HepG2 (cell line): ENCODE data around the gene DOK4. TPM values are rescaled to one million over a fixed set of nuclear protein-coding genes. Genes with fewer than 3 reads are reported as not detected.

Source experiments
- ATAC-seq: fragments of 200-7000 bp; cut with Tn5 transposase; 3 replicates; pipeline ENCODE4 v1.9.1; 2020; ENCODE audit warnings: mild to moderate bottlenecking, moderate library complexity
- BruUV-seq: library from RNA; stranded (reverse); fragments of 400-500 nt; replicated peaks from 2 replicates; lab custom pipeline; 2021; lab: Mats Ljungman, UMichigan
- CTCF ChIA-PET: fragments of 300-600 bp; formaldehyde crosslinking; extraction: SDS; loops from one replicate; lab custom pipeline; 2021; ENCODE audit warnings: low total read pairs, inconsistent platforms, low intra/inter-chr PET ratio; lab: Yijun Ruan, JAX
- POLR2A ChIA-PET: fragments of 350-600 bp; sonication (Branson Sonifier 250); formaldehyde crosslinking; loops from one replicate; lab custom pipeline; 2020; ENCODE audit warnings: antibody characterized with exemption, inconsistent platforms; lab: Yijun Ruan, JAX
- DNase-seq: peaks from one replicate; pipeline ENCODE4 v3.0.0-alpha.2; 2015; ENCODE audit warnings: low spot score
- FAIRE-seq: peaks from 3 replicates; lab custom pipeline; 2011; peaks lifted over from hg19 to GRCh38; lab: Jason Lieb, UNC
- H2AFZ ChIP-seq: one replicate; pipeline ENCODE4 v1.6.1; 2011; ENCODE audit warnings: low read length, inconsistent platforms
- H3K27ac ChIP-seq: fragments of 300-600 bp; 3 replicates; pipeline ENCODE4 v1.8.0; 2011; ENCODE audit warnings: mixed run types, mild to moderate bottlenecking, mixed read lengths, low read length, inconsistent platforms; ENCODE audit not compliant: insufficient read depth; ENCODE audit errors: extremely low read length
- H3K27me3 ChIP-seq, 2 experiments: fragments of 200-600 bp in 1 of 2; 2 replicates in 1 of 2; 3 replicates in 1 of 2; pipeline versions ENCODE4 v1.6.0 to v1.8.0; 2011; ENCODE audit warnings: low read length in 2 of 2, mild to moderate bottlenecking in 2 of 2, moderate library complexity in 2 of 2, inconsistent platforms in 1 of 2; ENCODE audit not compliant: insufficient read depth in 2 of 2, control insufficient read depth in 1 of 2
- H3K36me3 ChIP-seq, 2 experiments: fragments of 200-600 bp in 1 of 2; replicated peaks in 1 of 2; 2 replicates in 1 of 2; 3 replicates in 1 of 2; pipeline versions ENCODE4 v1.5.1 to v1.8.0; 2011; ENCODE audit warnings: low read length in 2 of 2, inconsistent platforms in 1 of 2; ENCODE audit not compliant: insufficient read depth in 2 of 2, control insufficient read depth in 1 of 2
- H3K4me1 ChIP-seq: 2 replicates; pipeline ENCODE4 v1.5.1; 2012; ENCODE audit warnings: low read length, inconsistent platforms; ENCODE audit not compliant: insufficient read depth
- H3K4me2 ChIP-seq: 2 replicates; pipeline ENCODE4 v1.6.0; 2011; ENCODE audit warnings: low read depth, low read length, inconsistent platforms
- H3K4me3 ChIP-seq, 3 experiments: fragments of 200-600 bp in 1 of 3; sonication (generic), shearing (Covaris generic) in 1 of 3; replicated peaks in 1 of 3; 2 replicates each; pipeline ENCODE4 v1.5.1; 2011 to 2016; ENCODE audit warnings: low read length in 3 of 3, inconsistent platforms in 2 of 3, low read depth in 2 of 3, mild to moderate bottlenecking in 2 of 3, control low read depth in 1 of 3, mixed read lengths in 1 of 3; ENCODE audit not compliant: insufficient read depth in 1 of 3
- H3K79me2 ChIP-seq: one replicate; pipeline ENCODE4 v1.6.1; 2011; ENCODE audit warnings: low read length, inconsistent platforms; ENCODE audit not compliant: insufficient read depth
- H3K9ac ChIP-seq: 2 replicates; pipeline ENCODE4 v1.6.0; 2011; ENCODE audit warnings: mild to moderate bottlenecking, low read depth, low read length, inconsistent platforms; ENCODE audit not compliant: insufficient read depth
- H3K9me3 ChIP-seq: 2 replicates; pipeline ENCODE4 v1.5.1; 2012; ENCODE audit warnings: mild to moderate bottlenecking, low read length
- H4K20me1 ChIP-seq: 2 replicates; pipeline ENCODE4 v1.6.0; 2011; ENCODE audit warnings: inconsistent platforms, mild to moderate bottlenecking, low read length, moderate library complexity; ENCODE audit not compliant: insufficient read depth
- AKAP8 ChIP-seq: sonication (generic); formaldehyde crosslinking; IDR thresholded peaks from 2 replicates; pipeline ENCODE4 v1.5.1; 2020; ENCODE audit warnings: mild to moderate bottlenecking, missing genetic modification reagents
- ESRRA ChIP-seq: sonication (generic); formaldehyde crosslinking; IDR thresholded peaks from 2 replicates; pipeline ENCODE4 v1.5.1; 2020; ENCODE audit warnings: mild to moderate bottlenecking, low read depth, missing genetic modification reagents
- HOXA5 ChIP-seq: sonication (generic); formaldehyde crosslinking; IDR thresholded peaks from 2 replicates; pipeline ENCODE4 v1.4.0; 2020; ENCODE audit warnings: missing genetic modification reagents
- KLF11 ChIP-seq: IDR thresholded peaks from 2 replicates; pipeline ENCODE4 v1.6.1; 2016; ENCODE audit warnings: missing compliant biosample characterization
- MIER3 ChIP-seq: IDR thresholded peaks from 2 replicates; pipeline ENCODE4 v1.6.1; 2016; ENCODE audit warnings: missing compliant biosample characterization, borderline replicate concordance
- NPAS2 ChIP-seq: sonication (generic); formaldehyde crosslinking; IDR thresholded peaks from 2 replicates; pipeline ENCODE4 v1.8.0; 2022; ENCODE audit warnings: mild to moderate bottlenecking, missing genetic modification reagents, borderline replicate concordance
- SNAI1 ChIP-seq: sonication (generic); formaldehyde crosslinking; IDR thresholded peaks from 2 replicates; pipeline ENCODE4 v1.5.0; 2020; ENCODE audit warnings: mild to moderate bottlenecking, missing genetic modification reagents, borderline replicate concordance
- ZNF101 ChIP-seq: sonication (generic); formaldehyde crosslinking; IDR thresholded peaks from 2 replicates; pipeline ENCODE4 v1.4.0; 2020; ENCODE audit warnings: mild to moderate bottlenecking, low read depth, missing genetic modification reagents, borderline replicate concordance
- ZNF121 ChIP-seq: sonication (generic); formaldehyde crosslinking; IDR thresholded peaks from 2 replicates; pipeline ENCODE4 v1.5.0; 2020; ENCODE audit warnings: mild to moderate bottlenecking, missing genetic modification reagents
- ZNF33A ChIP-seq: sonication (generic); formaldehyde crosslinking; IDR thresholded peaks from 2 replicates; pipeline ENCODE4 v1.5.1; 2020; ENCODE audit warnings: missing genetic modification reagents, mild to moderate bottlenecking, moderate library complexity, borderline replicate concordance
- ZNF577 ChIP-seq: sonication (generic); formaldehyde crosslinking; IDR thresholded peaks from 2 replicates; pipeline ENCODE4 v1.4.0; 2020; ENCODE audit warnings: mild to moderate bottlenecking, low read depth, missing genetic modification reagents, borderline replicate concordance
- ZNF768 ChIP-seq: sonication (generic); formaldehyde crosslinking; IDR thresholded peaks from 2 replicates; pipeline ENCODE4 v1.4.0; 2020; ENCODE audit warnings: missing genetic modification reagents
- ZNF883 ChIP-seq: sonication (generic); formaldehyde crosslinking; IDR thresholded peaks from 2 replicates; pipeline ENCODE4 v1.5.1; 2020; ENCODE audit warnings: mild to moderate bottlenecking, missing genetic modification reagents; ENCODE audit errors: not compliant biosample characterization
- WGBS: methylation state at CpG from one replicate; pipeline ENCODE4 v1.1.6; 2017; ENCODE audit warnings: low lambda C conversion rate; 5-methylcytosine and 5-hydroxymethylcytosine counted together
- in situ Hi-C: cut with HindIII; loops from 2 replicates; pipeline ENCODE4 v1.10.0; 2017; ENCODE audit warnings: low pct_unique_long_range_greater_than_20kb; ENCODE audit not compliant: extremely low pct_ligation_motif_present
- intact Hi-C: fragments of 100-400 bp; cut with micrococcal nuclease; formaldehyde crosslinking; loops from one replicate; pipeline ENCODE4 v1.10.0; 2022; ENCODE audit not compliant: unreplicated experiment
- polyA plus RNA-seq, 8 experiments: library from polyadenylated mRNA; depleted of rRNA in 3 of 8; stranded (reverse) in 7 of 8; unstranded in 1 of 8; fragments of >200 nt; fragmentation: Illumina TruSeq in 4 of 8; extraction: Trizol in 4 of 8; gene quantifications; 2 replicates each; pipeline versions ENCODE4 v1.2.1 to v1.2.3, GENCODE V29; 2011 to 2016; ENCODE audit warnings: low read depth in 4 of 8, missing spikeins in 1 of 8, mixed read lengths in 1 of 8; ENCODE audit not compliant: insufficient read depth in 1 of 8
- total RNA-seq, 5 experiments: library from RNA; depleted of rRNA; stranded (reverse); fragments of >200 nt; fragmentation: Illumina TruSeq; extraction: Trizol; gene quantifications; 2 replicates each; pipeline ENCODE4 v1.2.3, GENCODE V29; 2016; ENCODE audit warnings: low read depth in 1 of 5
- TF ChIP-seq, protein P1 (sequence below): sonication (generic); formaldehyde crosslinking; conservative IDR thresholded peaks from 2 replicates; pipeline ENCODE4 v1.8.0; 2022; ENCODE audit warnings: low read depth, missing genetic modification reagents
- TF ChIP-seq, protein P2 (sequence below): sonication (generic); formaldehyde crosslinking; IDR thresholded peaks from 2 replicates; pipeline ENCODE4 v1.4.0; 2020; ENCODE audit warnings: missing genetic modification reagents, borderline replicate concordance

The DOK4 gene
- total and polyA plus RNA-seq, 2 of the 13 experiments (the other 11 are each of a cell fraction or from before 2014, with no cell fraction given), result 52.7 to 70.0 TPM

- TF ChIP-seq ZNF577 (CRISPR knock-in tag) (0 out of 2 replicates have a peak, but pooled peaks have one; percentile 84), ZNF883 (CRISPR knock-in tag) (peak; percentile 90), ESRRA (CRISPR knock-in tag) (peak; percentile 99), AKAP8 (CRISPR knock-in tag) (peak; percentile 77; the same call in 1 of the 2 replicates)
- TF ChIP-seq, protein P1, sequence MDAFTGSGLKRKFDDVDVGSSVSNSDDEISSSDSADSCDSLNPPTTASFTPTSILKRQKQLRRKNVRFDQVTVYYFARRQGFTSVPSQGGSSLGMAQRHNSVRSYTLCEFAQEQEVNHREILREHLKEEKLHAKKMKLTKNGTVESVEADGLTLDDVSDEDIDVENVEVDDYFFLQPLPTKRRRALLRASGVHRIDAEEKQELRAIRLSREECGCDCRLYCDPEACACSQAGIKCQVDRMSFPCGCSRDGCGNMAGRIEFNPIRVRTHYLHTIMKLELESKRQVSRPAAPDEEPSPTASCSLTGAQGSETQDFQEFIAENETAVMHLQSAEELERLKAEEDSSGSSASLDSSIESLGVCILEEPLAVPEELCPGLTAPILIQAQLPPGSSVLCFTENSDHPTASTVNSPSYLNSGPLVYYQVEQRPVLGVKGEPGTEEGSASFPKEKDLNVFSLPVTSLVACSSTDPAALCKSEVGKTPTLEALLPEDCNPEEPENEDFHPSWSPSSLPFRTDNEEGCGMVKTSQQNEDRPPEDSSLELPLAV, result no peak
These were observed 38.9 kb downstream of the DOK4 start, which contains the start of the genes CIAPIN1 and COQ9 (continued) for GRCh38 chr16:57447186-57447962.

GRCh38 chr16:57446531-57447185 is 39.6 kb downstream of the DOK4 start:
- no peaks in the 10 kb centered on the region for H4K20me1 ChIP-seq
- H3K79me2 ChIP-seq, result peaks cover 24% of the 10 kb centered on the region
- peaks cover 6 to 11% of the 10 kb centered on the region in 2 experiments; a peak in 4 of 5 replicates for H3K36me3 ChIP-seq
- no peak for DNase-seq
- H3K27me3 ChIP-seq, result no peaks in the 10 kb centered on the region; a peak in 1 of 5 replicates
- intact Hi-C loops, result loop anchor here (2.0 kb wide), 1 partner anchor 28 kb away; no protein-coding TSS in a partner anchor
- no peak for FAIRE-seq
- no peaks in the 10 kb centered on the region for H3K9me3 ChIP-seq
- no TSS peak for BruUV-seq
- ChIA-PET CTCF (no interaction called here), POLR2A (interaction anchor here (0.5 to 3.8 kb wide), 35 partner anchors 8 to 1011 kb away, joined by 3 to 55 read pairs (median 6); partner anchors contain the start of genes CFAP20, CX3CL1, DOK4 and KATNB1)
- 4% methylated on average over 13 of the region's 28 CpGs for WGBS
- in situ Hi-C loops, result no loop called here
- H3K4me3 ChIP-seq, result peak overlapping the region; percentile 81 to 95 (median 90)
- peak overlapping the region; percentile 98 for H3K4me2 ChIP-seq
- H2AFZ ChIP-seq, result no peak overlapping the region
- H3K4me1 ChIP-seq, result peaks cover 46% of the 10 kb centered on the region
- ATAC-seq, result peak; percentile 67
- peak overlapping the region; percentile 97 for H3K9ac ChIP-seq
- H3K27ac ChIP-seq, result peak overlapping the region; percentile 76
- no peak for TF ChIP-seq HOXA5
- no peak for TF ChIP-seq ZNF121 (CRISPR knock-in tag)
- TF ChIP-seq ZNF33A (CRISPR knock-in tag), result 0 out of 2 replicates have a peak, but pooled peaks have one; percentile 23
- TF ChIP-seq SNAI1, result 0 out of 2 replicates have a peak, but pooled peaks have one; percentile 13
- TF ChIP-seq NPAS2, result no peak
- TF ChIP-seq ZNF768 (CRISPR knock-in tag), result no peak
- TF ChIP-seq, protein P2, sequence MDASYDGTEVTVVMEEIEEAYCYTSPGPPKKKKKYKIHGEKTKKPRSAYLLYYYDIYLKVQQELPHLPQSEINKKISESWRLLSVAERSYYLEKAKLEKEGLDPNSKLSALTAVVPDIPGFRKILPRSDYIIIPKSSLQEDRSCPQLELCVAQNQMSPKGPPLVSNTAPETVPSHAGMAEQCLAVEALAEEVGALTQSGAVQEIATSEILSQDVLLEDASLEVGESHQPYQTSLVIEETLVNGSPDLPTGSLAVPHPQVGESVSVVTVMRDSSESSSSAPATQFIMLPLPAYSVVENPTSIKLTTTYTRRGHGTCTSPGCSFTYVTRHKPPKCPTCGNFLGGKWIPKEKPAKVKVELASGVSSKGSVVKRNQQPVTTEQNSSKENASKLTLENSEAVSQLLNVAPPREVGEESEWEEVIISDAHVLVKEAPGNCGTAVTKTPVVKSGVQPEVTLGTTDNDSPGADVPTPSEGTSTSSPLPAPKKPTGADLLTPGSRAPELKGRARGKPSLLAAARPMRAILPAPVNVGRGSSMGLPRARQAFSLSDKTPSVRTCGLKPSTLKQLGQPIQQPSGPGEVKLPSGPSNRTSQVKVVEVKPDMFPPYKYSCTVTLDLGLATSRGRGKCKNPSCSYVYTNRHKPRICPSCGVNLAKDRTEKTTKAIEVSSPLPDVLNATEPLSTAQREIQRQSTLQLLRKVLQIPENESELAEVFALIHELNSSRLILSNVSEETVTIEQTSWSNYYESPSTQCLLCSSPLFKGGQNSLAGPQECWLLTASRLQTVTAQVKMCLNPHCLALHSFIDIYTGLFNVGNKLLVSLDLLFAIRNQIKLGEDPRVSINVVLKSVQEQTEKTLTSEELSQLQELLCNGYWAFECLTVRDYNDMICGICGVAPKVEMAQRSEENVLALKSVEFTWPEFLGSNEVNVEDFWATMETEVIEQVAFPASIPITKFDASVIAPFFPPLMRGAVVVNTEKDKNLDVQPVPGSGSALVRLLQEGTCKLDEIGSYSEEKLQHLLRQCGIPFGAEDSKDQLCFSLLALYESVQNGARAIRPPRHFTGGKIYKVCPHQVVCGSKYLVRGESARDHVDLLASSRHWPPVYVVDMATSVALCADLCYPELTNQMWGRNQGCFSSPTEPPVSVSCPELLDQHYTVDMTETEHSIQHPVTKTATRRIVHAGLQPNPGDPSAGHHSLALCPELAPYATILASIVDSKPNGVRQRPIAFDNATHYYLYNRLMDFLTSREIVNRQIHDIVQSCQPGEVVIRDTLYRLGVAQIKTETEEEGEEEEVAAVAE (CRISPR knock-in tag), result no peak
- TF ChIP-seq KLF11, result peak; percentile 28; the same call in 1 of the 2 replicates
- TF ChIP-seq ZNF101, result 0 out of 2 replicates have a peak, but pooled peaks have one; percentile 19
- no peak for TF ChIP-seq MIER3 (CRISPR knock-in tag)
